Endodermal cell (in vitro differentiated cells): ENCODE results near the gene LRRC32. TPM values are rescaled to one million over a fixed set of nuclear protein-coding genes. Genes with fewer than 3 reads are reported as not detected.

Experiments
- total RNA-seq, 2 donors: library from RNA; stranded (reverse); fragmentation: NEBNext Ultra II Directional in 1 of 2; extraction: Animal tissue kit (Norgen Biotek cat#: 25700) in 1 of 2; gene quantifications; 2 replicates in 1 of 2; 3 replicates in 1 of 2; pipeline ENCODE4 v1.2.1, GENCODE V29; 2021

The LRRC32 gene
- total RNA-seq, 2 donors from 2014 or later = 1.3 to 1.6 TPM

Other genes starting within 250 kb of the LRRC32 start
- 10 to 100 TPM; 27.4 to 35.5 TPM for gene EMSY, start 225.7 kb downstream of the LRRC32 start, total RNA-seq
- 100 to 1,000 TPM; 105 to 130 TPM for gene TSKU, start 112.6 kb upstream of the LRRC32 start, total RNA-seq
- 10 to 100 TPM; 18.5 to 23.2 TPM for gene ACER3, start 190.2 kb upstream of the LRRC32 start, total RNA-seq